ENCODE results near the gene CFDP1. TPM values are rescaled to one million over a fixed set of nuclear protein-coding genes. Genes with fewer than 3 reads are reported as not detected.

Gene CFDP1
- total and polyA plus RNA-seq, 2 of the 13 experiments (the other 11 are each of a cell fraction or from before 2014, with no cell fraction given) = 78.6 to 153 TPM

GRCh38 chr16:75264999-75265910 is 168.0 kb downstream of the CFDP1 start (continued):
- TF ChIP-seq IKZF5 (CRISPR knock-in tag; IDR thresholded peaks at IDR 0.05) = 0 out of 2 replicates have a peak, but pooled peaks have one; percentile 37
- TF ChIP-seq ZNF138 (CRISPR knock-in tag; IDR thresholded peaks at IDR 0.05; ENCODE audit: low read depth) = peak; percentile 6; the same call in 1 of the 2 replicates
- no peak for TF ChIP-seq ATRX (CRISPR knock-in tag; IDR thresholded peaks at IDR 0.05; ENCODE audit: borderline replicate concordance)
- peak; percentile 29; the same call in 1 of the 2 replicates for TF ChIP-seq ZNF614 (CRISPR knock-in tag; IDR thresholded peaks at IDR 0.05; ENCODE audit: borderline replicate concordance)
- TF ChIP-seq TAF1 (CRISPR knock-in tag; IDR thresholded peaks at IDR 0.05) = peak; percentile 19; the same call in 1 of the 2 replicates
- TF ChIP-seq ZBTB26 (CRISPR knock-in tag; IDR thresholded peaks at IDR 0.05; ENCODE audit: borderline replicate concordance) = peak; percentile 31; the same call in 1 of the 2 replicates
- peak; percentile 63; the same call in 1 of the 2 replicates for TF ChIP-seq ZNF558 (CRISPR knock-in tag; IDR thresholded peaks at IDR 0.05; ENCODE audit: borderline replicate concordance)
- TF ChIP-seq ZNF549 (CRISPR knock-in tag; IDR thresholded peaks at IDR 0.05) = no peak
- TF ChIP-seq ZBTB2 (CRISPR knock-in tag; IDR thresholded peaks at IDR 0.05; ENCODE audit: low read depth) = peak; percentile 34; the same call in 1 of the 2 replicates
- TF ChIP-seq KMT2B (CRISPR knock-in tag; IDR thresholded peaks at IDR 0.05) = peak; percentile 51; the same call in 1 of the 2 replicates
- no peak for TF ChIP-seq HNF1A (IDR thresholded peaks at IDR 0.05; ENCODE audit: low read depth)
- TF ChIP-seq HNF1A (CRISPR knock-in tag; IDR thresholded peaks at IDR 0.05; ENCODE audit: borderline replicate concordance) = no peak; the same call in 1 of the 2 replicates
- TF ChIP-seq CBFB (CRISPR knock-in tag; IDR thresholded peaks at IDR 0.05) = 0 out of 2 replicates have a peak, but pooled peaks have one; percentile 27
- no peak for TF ChIP-seq ZNF550 (CRISPR knock-in tag; IDR thresholded peaks at IDR 0.05; ENCODE audit: borderline replicate concordance)
- TF ChIP-seq SNAI1 (CRISPR knock-in tag; IDR thresholded peaks at IDR 0.05; ENCODE audit: borderline replicate concordance) = peak; percentile 73
- peak; percentile 87 for TF ChIP-seq HNRNPL (IDR thresholded peaks at IDR 0.05; ENCODE audit: low read depth, low read length)
- TF ChIP-seq AGO2 (optimal IDR thresholded peaks at IDR 0.05; ENCODE audit: low read depth, low read length) = peak; percentile 90
- no peak for TF ChIP-seq BRCA1 (CRISPR knock-in tag; IDR thresholded peaks at IDR 0.05)
- TF ChIP-seq ZNF256 (CRISPR knock-in tag; conservative IDR thresholded peaks at IDR 0.05) = 0 out of 2 replicates have a peak, but pooled peaks have one; percentile 9

All from HepG2 (cell line).